Esophagus squamous epithelium (tissue), 4 donors: Measurements from ENCODE around the gene C7orf25.

Experiments
- POLR2A ChIP-seq, 4 donors: fragments of 450-650 bp; IDR thresholded peaks; one replicate each; pipeline ENCODE4 v1.6.1; 2017; ENCODE audit warnings: antibody characterized with exemption in 4 of 4, mild to moderate bottlenecking in 4 of 4, moderate library complexity in 3 of 4
- TF ChIP-seq, protein P1 (sequence below), 6 experiments: fragments of 450-650 bp in 4 of 6; fragments of 200-600 bp in 2 of 6; sonication (generic) in 2 of 6; IDR thresholded peaks; one replicate each; pipeline ENCODE4 v1.5.1; 2016 to 2019; ENCODE audit warnings: antibody characterized with exemption in 6 of 6, mild to moderate bottlenecking in 4 of 6, moderate library complexity in 4 of 6

GRCh38 chr7:42893346-42894240 lies 18.3 kb downstream of the C7orf25 start:
- TF ChIP-seq, protein P1, sequence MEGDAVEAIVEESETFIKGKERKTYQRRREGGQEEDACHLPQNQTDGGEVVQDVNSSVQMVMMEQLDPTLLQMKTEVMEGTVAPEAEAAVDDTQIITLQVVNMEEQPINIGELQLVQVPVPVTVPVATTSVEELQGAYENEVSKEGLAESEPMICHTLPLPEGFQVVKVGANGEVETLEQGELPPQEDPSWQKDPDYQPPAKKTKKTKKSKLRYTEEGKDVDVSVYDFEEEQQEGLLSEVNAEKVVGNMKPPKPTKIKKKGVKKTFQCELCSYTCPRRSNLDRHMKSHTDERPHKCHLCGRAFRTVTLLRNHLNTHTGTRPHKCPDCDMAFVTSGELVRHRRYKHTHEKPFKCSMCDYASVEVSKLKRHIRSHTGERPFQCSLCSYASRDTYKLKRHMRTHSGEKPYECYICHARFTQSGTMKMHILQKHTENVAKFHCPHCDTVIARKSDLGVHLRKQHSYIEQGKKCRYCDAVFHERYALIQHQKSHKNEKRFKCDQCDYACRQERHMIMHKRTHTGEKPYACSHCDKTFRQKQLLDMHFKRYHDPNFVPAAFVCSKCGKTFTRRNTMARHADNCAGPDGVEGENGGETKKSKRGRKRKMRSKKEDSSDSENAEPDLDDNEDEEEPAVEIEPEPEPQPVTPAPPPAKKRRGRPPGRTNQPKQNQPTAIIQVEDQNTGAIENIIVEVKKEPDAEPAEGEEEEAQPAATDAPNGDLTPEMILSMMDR (IDR thresholded peaks at IDR 0.05): no peak
- no peak for TF ChIP-seq POLR2A (IDR thresholded peaks at IDR 0.05)
